NCI-H1092 (cell line): ENCODE measurements around the gene ZNF562.
A peak's percentile ranks its signal among the peaks of the same experiment; 100 is the strongest.

Source experiments
- DNase-seq: peaks from one replicate; lab custom pipeline; 2025; lab: John Stamatoyannopoulos, UW

ZNF562 gene

GRCh38 chr19:9644472-9644871 is 30.4 kb downstream of the ZNF562 start:
- no peak for DNase-seq

GRCh38 chr19:9641810-9642209 is 33.1 kb downstream of the ZNF562 start:
- no peak for DNase-seq

- no peak for DNase-seq
Measured at GRCh38 chr19:9640956-9641355, 33.9 kb downstream of the ZNF562 start.

GRCh38 chr19:9636018-9636417 is 38.9 kb downstream of the ZNF562 start:
- DNase-seq, result no peak

GRCh38 chr19:9627856-9628255 is 47.0 kb downstream of the ZNF562 start:
- no peak for DNase-seq

GRCh38 chr19:9622531-9622930 is 52.4 kb downstream of the ZNF562 start:
- DNase-seq, result no peak

GRCh38 chr19:9621156-9622037 is 53.5 kb downstream of the ZNF562 start, which contains the start of gene ZNF561:
ZNF561 (minus strand) TSS chr19:9621232; CDS start chr19:9619456, 1,776 bp downstream.
- DNase-seq, result peak; percentile 77

- DNase-seq, result no peak
Measured at GRCh38 chr19:9620842-9621155, 54.1 kb downstream of the ZNF562 start.

- DNase-seq, result no peak
Measured at GRCh38 chr19:9615844-9616243, 59.1 kb downstream of the ZNF562 start.

- no peak for DNase-seq
Measured at GRCh38 chr19:9610484-9611113, 64.3 kb downstream of the ZNF562 start.

GRCh38 chr19:9608912-9609311 is 66.0 kb downstream of the ZNF562 start:
- DNase-seq, result no peak

- DNase-seq, result no peak
Measured at GRCh38 chr19:9597027-9597426, 77.9 kb downstream of the ZNF562 start.
